Liver (tissue), 9 donors: ENCODE data around the gene SHLD1. TPM values are rescaled to one million over a fixed set of nuclear protein-coding genes. Genes with fewer than 3 reads are reported as not detected.

Source experiments
- DNase-seq: peaks from one replicate; pipeline ENCODE4 v3.0.0-alpha.2; 2017; ENCODE audit warnings: low spot score
- H3K27ac ChIP-seq, 2 donors: one replicate each; pipeline ENCODE4 v1.7.0; 2013; ENCODE audit warnings: inconsistent platforms in 2 of 2, low read length in 2 of 2, control low read depth in 1 of 2, low read depth in 1 of 2, mild to moderate bottlenecking in 1 of 2
- H3K27me3 ChIP-seq, 4 donors: one replicate each; pipeline versions ENCODE4 v1.6.1 to v1.7.0; 2013; ENCODE audit warnings: low read length in 3 of 4, inconsistent platforms in 1 of 4, mild to moderate bottlenecking in 1 of 4, moderate library complexity in 1 of 4; ENCODE audit not compliant: control insufficient read depth in 4 of 4, insufficient read depth in 4 of 4
- H3K36me3 ChIP-seq, 4 donors: one replicate each; pipeline versions ENCODE4 v1.6.1 to v1.7.0; 2013; ENCODE audit warnings: low read length in 3 of 4, mild to moderate bottlenecking in 3 of 4, low read depth in 1 of 4, moderate library complexity in 1 of 4; ENCODE audit not compliant: control insufficient read depth in 4 of 4, insufficient read depth in 3 of 4
- H3K4me1 ChIP-seq, 4 donors: one replicate each; pipeline versions ENCODE4 v1.6.1 to v1.7.0; 2013; ENCODE audit warnings: low read length in 3 of 4, mild to moderate bottlenecking in 3 of 4, moderate library complexity in 1 of 4; ENCODE audit not compliant: control insufficient read depth in 4 of 4, insufficient read depth in 4 of 4
- H3K4me3 ChIP-seq, 3 donors: one replicate each; pipeline versions ENCODE4 v1.6.1 to v1.7.0; 2013; ENCODE audit warnings: low read length in 3 of 3, control low read depth in 1 of 3, low read depth in 1 of 3, mild to moderate bottlenecking in 1 of 3
- H3K9ac ChIP-seq, 2 donors: one replicate each; pipeline ENCODE4 v1.7.0; 2013; ENCODE audit warnings: low read length in 2 of 2, mild to moderate bottlenecking in 2 of 2, moderate library complexity in 2 of 2, control low read depth in 1 of 2, low read depth in 1 of 2
- H3K9me3 ChIP-seq, 4 donors: one replicate each; pipeline versions ENCODE4 v1.6.1 to v1.7.0; 2013; ENCODE audit warnings: low read length in 3 of 4; ENCODE audit not compliant: control insufficient read depth in 4 of 4
- ATF3 ChIP-seq: IDR thresholded peaks from 2 replicates; pipeline ENCODE4 v1.6.1; 2016; ENCODE audit warnings: antibody characterized with exemption
- EGR1 ChIP-seq, 2 donors: IDR thresholded peaks; 2 replicates each; pipeline ENCODE4 v1.6.1; 2016 to 2018; ENCODE audit warnings: antibody characterized with exemption in 2 of 2, low read depth in 2 of 2
- FOXA1 ChIP-seq: IDR thresholded peaks from 2 replicates; pipeline ENCODE4 v1.6.1; 2016; ENCODE audit warnings: antibody characterized with exemption
- FOXA2 ChIP-seq: IDR thresholded peaks from 2 replicates; pipeline ENCODE4 v1.6.1; 2016; ENCODE audit warnings: antibody characterized with exemption
- GABPA ChIP-seq, 2 donors: IDR thresholded peaks in 1 of 2; conservative IDR thresholded peaks in 1 of 2; 2 replicates each; pipeline ENCODE4 v1.6.1; 2016; ENCODE audit warnings: antibody characterized with exemption in 2 of 2, mild to moderate bottlenecking in 1 of 2, moderate library complexity in 1 of 2
- HNF4A ChIP-seq, 2 donors: conservative IDR thresholded peaks; 2 replicates each; pipeline ENCODE4 v1.6.1; 2016; ENCODE audit warnings: antibody characterized with exemption in 2 of 2, mild to moderate bottlenecking in 2 of 2
- NR2F2 ChIP-seq: IDR thresholded peaks from 2 replicates; pipeline ENCODE4 v1.6.1; 2016; ENCODE audit warnings: antibody characterized with exemption
- RAD21 ChIP-seq, 2 donors: IDR thresholded peaks; 2 replicates each; pipeline ENCODE4 v1.6.1; 2016; ENCODE audit warnings: antibody characterized with exemption in 2 of 2, mild to moderate bottlenecking in 2 of 2
- REST ChIP-seq: IDR thresholded peaks from 2 replicates; pipeline ENCODE4 v1.6.1; 2016; ENCODE audit warnings: antibody characterized with exemption, mild to moderate bottlenecking
- RXRA ChIP-seq, 2 donors: IDR thresholded peaks; 2 replicates each; pipeline ENCODE4 v1.6.1; 2017 to 2018; ENCODE audit warnings: antibody characterized with exemption in 2 of 2, mild to moderate bottlenecking in 1 of 2
- SP1 ChIP-seq: IDR thresholded peaks from 2 replicates; pipeline ENCODE4 v1.6.1; 2018; ENCODE audit warnings: antibody characterized with exemption, mild to moderate bottlenecking
- TAF1 ChIP-seq: conservative IDR thresholded peaks from 2 replicates; pipeline ENCODE4 v1.6.1; 2016; ENCODE audit warnings: antibody characterized with exemption, mild to moderate bottlenecking
- YY1 ChIP-seq: IDR thresholded peaks from 2 replicates; pipeline ENCODE4 v1.6.1; 2016; ENCODE audit warnings: antibody characterized with exemption, mild to moderate bottlenecking
- WGBS: extraction: QIAGEN DNeasy Blood & Tissue Kit; methylation state at CpG from one replicate; pipeline ENCODE4 v1.1.7; 2013; 5-methylcytosine and 5-hydroxymethylcytosine counted together
- polyA plus RNA-seq, 2 donors: library from polyadenylated mRNA; stranded (reverse) in 1 of 2; unstranded in 1 of 2; fragments of 200-250 nt in 1 of 2; fragments of >200 nt in 1 of 2; fragmentation: Nextera tagmentation in 1 of 2; extraction: Ambion mirVana in 1 of 2; gene quantifications; one replicate each; pipeline versions ENCODE4 v1.2.1 to v1.2.3, GENCODE V29; 2013 to 2015
- total RNA-seq, 2 donors: library from RNA; depleted of rRNA; stranded (reverse); fragments of >200 nt; gene quantifications; one replicate each; pipeline ENCODE4 v1.2.3, GENCODE V29; 2014
- TF ChIP-seq, protein P1 (sequence below): fragments of 150-350 bp; IDR thresholded peaks from 2 replicates; pipeline ENCODE4 v1.5.1; 2017; ENCODE audit warnings: improper control_type of control experiment, low read depth, low read length; ENCODE audit not compliant: missing input control
- TF ChIP-seq, protein P2 (sequence below): IDR thresholded peaks from 2 replicates; pipeline ENCODE4 v1.6.1; 2016; ENCODE audit warnings: antibody characterized with exemption
- TF ChIP-seq, protein P3 (sequence below): IDR thresholded peaks from 2 replicates; pipeline ENCODE4 v1.6.1; 2016; ENCODE audit warnings: antibody characterized with exemption
- donor health status: healthy.
- donor health status: healthy.
- donor health status: healthy.
- donor health status: healthy.
- donor health status: healthy.

The SHLD1 gene
- total and polyA plus RNA-seq, 4 donors: 0.92 to 5.0 (median 2.0) TPM

GRCh38 chr20:5757949-5758348, 7.7 kb downstream of the SHLD1 start:
- 91% methylated on average over 3 of the region's 3 CpGs for WGBS
- Histone ChIP-seq H3K9ac (no peak overlapping the region), H3K4me1 (no peaks in the 10 kb centered on the region), H3K27me3 (no peaks in the 10 kb centered on the region), H3K4me3 (no peak overlapping the region), H3K36me3 (no peaks in the 10 kb centered on the region), H3K9me3 (no peaks in the 10 kb centered on the region), H3K27ac (no peak overlapping the region)
- no peak for DNase-seq
- TF ChIP-seq, protein P1, sequence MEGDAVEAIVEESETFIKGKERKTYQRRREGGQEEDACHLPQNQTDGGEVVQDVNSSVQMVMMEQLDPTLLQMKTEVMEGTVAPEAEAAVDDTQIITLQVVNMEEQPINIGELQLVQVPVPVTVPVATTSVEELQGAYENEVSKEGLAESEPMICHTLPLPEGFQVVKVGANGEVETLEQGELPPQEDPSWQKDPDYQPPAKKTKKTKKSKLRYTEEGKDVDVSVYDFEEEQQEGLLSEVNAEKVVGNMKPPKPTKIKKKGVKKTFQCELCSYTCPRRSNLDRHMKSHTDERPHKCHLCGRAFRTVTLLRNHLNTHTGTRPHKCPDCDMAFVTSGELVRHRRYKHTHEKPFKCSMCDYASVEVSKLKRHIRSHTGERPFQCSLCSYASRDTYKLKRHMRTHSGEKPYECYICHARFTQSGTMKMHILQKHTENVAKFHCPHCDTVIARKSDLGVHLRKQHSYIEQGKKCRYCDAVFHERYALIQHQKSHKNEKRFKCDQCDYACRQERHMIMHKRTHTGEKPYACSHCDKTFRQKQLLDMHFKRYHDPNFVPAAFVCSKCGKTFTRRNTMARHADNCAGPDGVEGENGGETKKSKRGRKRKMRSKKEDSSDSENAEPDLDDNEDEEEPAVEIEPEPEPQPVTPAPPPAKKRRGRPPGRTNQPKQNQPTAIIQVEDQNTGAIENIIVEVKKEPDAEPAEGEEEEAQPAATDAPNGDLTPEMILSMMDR: no peak
- TF ChIP-seq FOXA1: no peak
- TF ChIP-seq TAF1: no peak
- TF ChIP-seq FOXA2: no peak
- no peak for TF ChIP-seq SP1
- TF ChIP-seq GABPA (IDR thresholded peaks at IDR 0.05 in 1 of 2, conservative IDR thresholded peaks at IDR 0.05 in 1 of 2): no peak
- TF ChIP-seq ATF3: no peak
- TF ChIP-seq, protein P2, sequence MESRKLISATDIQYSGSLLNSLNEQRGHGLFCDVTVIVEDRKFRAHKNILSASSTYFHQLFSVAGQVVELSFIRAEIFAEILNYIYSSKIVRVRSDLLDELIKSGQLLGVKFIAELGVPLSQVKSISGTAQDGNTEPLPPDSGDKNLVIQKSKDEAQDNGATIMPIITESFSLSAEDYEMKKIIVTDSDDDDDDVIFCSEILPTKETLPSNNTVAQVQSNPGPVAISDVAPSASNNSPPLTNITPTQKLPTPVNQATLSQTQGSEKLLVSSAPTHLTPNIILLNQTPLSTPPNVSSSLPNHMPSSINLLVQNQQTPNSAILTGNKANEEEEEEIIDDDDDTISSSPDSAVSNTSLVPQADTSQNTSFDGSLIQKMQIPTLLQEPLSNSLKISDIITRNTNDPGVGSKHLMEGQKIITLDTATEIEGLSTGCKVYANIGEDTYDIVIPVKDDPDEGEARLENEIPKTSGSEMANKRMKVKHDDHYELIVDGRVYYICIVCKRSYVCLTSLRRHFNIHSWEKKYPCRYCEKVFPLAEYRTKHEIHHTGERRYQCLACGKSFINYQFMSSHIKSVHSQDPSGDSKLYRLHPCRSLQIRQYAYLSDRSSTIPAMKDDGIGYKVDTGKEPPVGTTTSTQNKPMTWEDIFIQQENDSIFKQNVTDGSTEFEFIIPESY: no peak
- TF ChIP-seq, protein P3, sequence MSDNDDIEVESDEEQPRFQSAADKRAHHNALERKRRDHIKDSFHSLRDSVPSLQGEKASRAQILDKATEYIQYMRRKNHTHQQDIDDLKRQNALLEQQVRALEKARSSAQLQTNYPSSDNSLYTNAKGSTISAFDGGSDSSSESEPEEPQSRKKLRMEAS: no peak
- TF ChIP-seq EGR1 (IDR thresholded peaks at IDR 0.05; ENCODE audit: low read depth in 2 of 2): no peak
- TF ChIP-seq REST: no peak
- TF ChIP-seq RXRA (IDR thresholded peaks at IDR 0.05): no peak
- no peak for TF ChIP-seq YY1
- no peak for TF ChIP-seq HNF4A (conservative IDR thresholded peaks at IDR 0.05)
- no peak for TF ChIP-seq RAD21 (IDR thresholded peaks at IDR 0.05)

DNA sequence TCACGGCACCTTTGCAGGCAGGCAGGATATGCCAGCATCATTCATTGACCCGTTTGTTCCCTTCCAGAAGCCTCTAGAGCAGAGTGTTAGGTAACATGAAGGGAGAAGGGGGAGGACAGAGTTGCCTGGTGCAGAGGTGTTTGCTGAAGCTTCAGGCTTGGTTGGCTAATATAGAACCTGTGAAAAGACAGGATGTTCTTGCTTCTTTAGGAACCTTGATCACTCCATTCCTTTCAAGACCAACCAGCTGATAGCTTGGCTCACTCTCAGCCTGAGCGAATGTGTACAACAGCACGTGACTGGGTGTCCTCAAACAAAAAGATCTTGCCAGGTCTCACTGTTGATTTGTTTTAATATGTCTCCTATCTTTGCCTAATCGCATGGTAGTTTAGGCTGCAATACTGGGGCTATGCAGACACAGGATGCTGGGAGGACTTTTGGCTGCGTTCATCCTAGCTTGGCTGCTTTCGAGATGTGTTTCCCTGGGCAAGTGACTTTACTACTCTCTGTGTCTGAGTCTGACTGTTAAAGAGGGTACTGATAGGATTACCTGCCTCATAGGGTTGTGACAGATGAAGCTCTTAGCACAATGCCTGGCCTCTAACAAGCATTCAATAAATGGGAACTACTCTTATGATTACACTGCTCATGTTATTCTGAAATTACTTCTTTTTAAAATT, 16.0 kb downstream of the SHLD1 start:
- H3K27ac ChIP-seq: no peak overlapping the region
- no peaks in the 10 kb centered on the region for H3K27me3 ChIP-seq
- peak; percentile 75 for TF ChIP-seq YY1
- no peak for TF ChIP-seq FOXA1
- no peak for TF ChIP-seq GABPA (IDR thresholded peaks at IDR 0.05 in 1 of 2, conservative IDR thresholded peaks at IDR 0.05 in 1 of 2)
- TF ChIP-seq FOXA2: peak; percentile 56
- peak; percentile 27 for TF ChIP-seq REST
- peak; percentile 4 to 71 for TF ChIP-seq RXRA (IDR thresholded peaks at IDR 0.05)
- peak in 1 of 2 donors; percentile 20 for TF ChIP-seq RAD21 (IDR thresholded peaks at IDR 0.05)
- TF ChIP-seq NR2F2: no peak
- TF ChIP-seq, protein P1: no peak
- TF ChIP-seq ATF3: no peak

More for the DNA sequence above, 16.0 kb downstream of the SHLD1 start:
- Histone ChIP-seq H3K36me3 (no peaks in the 10 kb centered on the region), H3K9me3 (no peaks in the 10 kb centered on the region), H3K4me1 (peaks cover 0 to 7% (median 2%) of the 10 kb centered on the region in 4 donors), H3K9ac (no peak overlapping the region), H3K4me3 (no peak overlapping the region)
- DNase-seq: no peak
- 36% methylated on average over 7 of the region's 7 CpGs for WGBS
